GM18868 (cell line): ENCODE results near the gene NOP53.
"Not testable (repeated sequence)": the region's sequence is repeated elsewhere in the genome, so short reads cannot be mapped to it uniquely, and the experiment has no call there.

ENCODE experiments used
- ATAC-seq: cut with Tn5 transposase; IDR thresholded peaks from one replicate; pipeline ENCODE4 v1.9.1; 2021; ENCODE audit warnings: mild to moderate bottlenecking, moderate library complexity; ENCODE audit not compliant: unreplicated experiment

Gene NOP53

DNA sequence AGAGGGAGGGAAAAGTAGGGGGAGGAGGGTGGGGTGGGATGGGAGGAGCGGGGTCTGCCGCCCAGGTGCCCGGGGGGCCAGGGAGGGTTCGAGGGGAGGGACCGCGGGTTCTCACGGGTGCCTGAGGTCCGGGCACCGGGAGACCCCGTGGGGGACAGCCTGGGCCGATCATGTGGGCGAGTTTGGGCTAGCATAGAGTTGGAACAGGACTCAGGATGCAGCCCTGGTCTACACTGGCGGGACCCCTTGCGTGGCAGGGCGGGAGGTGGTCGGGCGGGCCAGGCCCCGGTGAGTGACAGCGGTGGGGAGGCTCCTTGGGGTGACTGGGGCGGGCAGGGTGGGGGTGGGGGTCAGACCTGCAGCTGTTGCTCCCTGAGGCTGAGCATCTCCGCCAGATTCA is 57.8 kb downstream of the NOP53 start:
- ATAC-seq, result not testable (repeated sequence)

DNA sequence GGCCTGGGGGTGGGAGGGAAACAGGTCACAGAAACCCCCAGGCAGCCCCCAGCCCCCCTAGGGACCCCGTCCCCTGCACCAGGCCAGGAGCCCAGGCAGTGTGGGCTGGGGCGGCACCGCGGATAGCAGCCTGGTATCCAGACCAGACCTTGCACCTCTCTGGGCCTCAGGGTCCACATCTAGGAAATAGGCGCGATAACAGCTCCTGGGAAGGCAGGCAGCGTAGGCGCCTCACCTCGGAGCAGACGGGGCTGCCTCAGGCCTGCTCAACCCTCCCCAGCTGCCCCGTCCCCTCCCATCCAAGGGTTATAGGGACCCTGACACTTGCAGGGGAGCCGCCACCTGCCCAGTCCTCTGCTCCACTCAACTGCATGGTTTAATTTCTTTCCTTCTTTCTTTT is 58.3 kb downstream of the NOP53 start:
- not testable (repeated sequence) for ATAC-seq

DNA sequence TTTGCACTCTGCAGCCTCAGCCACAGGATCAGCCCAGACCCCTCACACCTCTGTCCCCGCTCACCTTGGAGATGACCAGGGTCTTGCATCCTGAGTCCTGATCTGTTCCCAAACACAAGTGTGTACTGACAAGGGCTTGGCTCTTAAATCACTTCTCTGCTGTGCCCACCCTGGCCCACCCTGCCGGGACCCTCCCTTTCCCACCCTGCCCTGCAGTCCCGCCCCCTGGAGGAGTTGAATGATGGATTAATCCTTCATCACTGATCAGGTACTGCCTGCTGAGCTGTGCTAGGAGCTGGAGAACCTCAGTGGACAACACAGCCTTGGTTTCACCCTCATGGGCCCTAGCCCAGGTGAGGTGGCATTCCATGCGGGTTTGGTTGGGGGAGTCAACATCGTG is 59.1 kb downstream of the NOP53 start, which contains the start of gene TPRX1:
Gene TPRX1, minus strand, starts transcription at position 101 of the 400 bp plus-strand sequence. Its CDS starts 12 bp downstream, at position 89.
- not testable (repeated sequence) for ATAC-seq

DNA sequence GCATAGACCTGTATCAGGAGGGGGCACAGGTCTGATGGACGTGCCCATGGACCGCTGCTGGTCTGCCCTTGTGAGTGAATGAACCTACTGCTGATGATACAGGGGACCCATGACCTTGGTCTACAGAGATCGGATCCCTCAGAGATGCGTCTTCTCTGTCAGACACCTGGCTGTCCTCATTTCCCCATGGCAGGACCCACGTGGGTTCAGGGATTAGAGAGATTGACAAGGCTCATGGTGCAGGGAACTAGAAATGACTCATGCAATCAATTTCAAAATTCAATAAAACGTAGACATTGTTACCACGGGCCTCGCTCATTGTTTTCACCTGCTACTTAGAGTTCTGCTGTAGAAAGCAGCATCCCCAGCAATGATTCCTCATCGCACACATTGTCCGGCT is 60.0 kb downstream of the NOP53 start:
- ATAC-seq, result no peak

DNA sequence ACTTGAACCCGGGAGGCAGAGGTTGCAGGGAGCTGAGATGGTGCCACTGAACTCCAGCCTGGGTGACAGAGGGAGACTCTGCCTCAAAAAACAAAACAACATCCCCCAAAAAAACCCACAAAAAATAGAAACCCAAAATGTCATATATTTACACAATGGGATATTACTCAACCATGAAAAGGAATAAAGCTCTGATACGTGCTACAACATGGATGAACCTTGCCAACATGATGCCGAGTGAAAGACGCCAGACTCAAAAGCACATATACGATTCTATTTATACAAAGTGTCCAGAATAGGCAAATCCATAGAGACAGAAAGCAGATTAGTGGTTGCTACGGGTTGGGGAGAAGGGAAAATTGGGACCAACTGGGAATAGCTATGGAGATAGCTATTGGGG is 61.1 kb downstream of the NOP53 start:
- ATAC-seq, result no peak
